Coronary artery (tissue), 2 donors: ENCODE data around the gene MB.
A peak's percentile ranks its signal among the peaks of the same experiment; 100 is the strongest.

Source experiments
- DNase-seq: peaks from one replicate; pipeline ENCODE4 v3.0.0-alpha.2; 2017; ENCODE audit warnings: low spot score
- H3K27ac ChIP-seq, 2 donors: fragments of 200-600 bp; sonication (generic); one replicate each; pipeline ENCODE4 v1.5.1; 2016 to 2019
- H3K4me3 ChIP-seq: fragments of 200-600 bp; sonication (generic); 2 replicates; pipeline ENCODE4 v1.5.1; 2016; ENCODE audit warnings: mild to moderate bottlenecking, moderate library complexity
- TF ChIP-seq, protein P1 (sequence below): fragments of 200-600 bp; sonication (generic); IDR thresholded peaks from one replicate; pipeline ENCODE4 v1.5.1; 2019; ENCODE audit warnings: antibody characterized with exemption

Gene MB

DNA sequence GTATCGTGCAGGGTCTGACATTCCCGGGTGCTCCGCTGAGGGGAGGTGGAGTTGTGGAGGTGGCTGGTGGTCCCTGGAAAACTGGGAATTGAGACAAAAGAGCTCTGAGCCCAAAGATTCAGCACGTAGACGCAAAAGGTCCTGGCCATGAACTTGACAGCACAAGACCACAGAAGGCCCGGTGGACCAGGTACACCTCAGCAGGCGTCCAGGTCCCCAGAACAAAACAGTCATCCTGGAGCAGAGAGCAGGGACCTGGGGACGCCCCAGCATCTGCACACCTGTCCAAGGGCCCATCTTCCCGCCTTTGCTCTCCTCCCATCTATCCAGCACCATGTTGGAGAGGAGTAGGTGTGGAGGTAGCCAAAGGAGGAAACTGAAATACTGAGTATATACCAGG is 13.8 kb upstream of the MB start:
- H3K27ac ChIP-seq: peak overlapping the region in 1 of 2 donors; percentile 84
- TF ChIP-seq, protein P1, sequence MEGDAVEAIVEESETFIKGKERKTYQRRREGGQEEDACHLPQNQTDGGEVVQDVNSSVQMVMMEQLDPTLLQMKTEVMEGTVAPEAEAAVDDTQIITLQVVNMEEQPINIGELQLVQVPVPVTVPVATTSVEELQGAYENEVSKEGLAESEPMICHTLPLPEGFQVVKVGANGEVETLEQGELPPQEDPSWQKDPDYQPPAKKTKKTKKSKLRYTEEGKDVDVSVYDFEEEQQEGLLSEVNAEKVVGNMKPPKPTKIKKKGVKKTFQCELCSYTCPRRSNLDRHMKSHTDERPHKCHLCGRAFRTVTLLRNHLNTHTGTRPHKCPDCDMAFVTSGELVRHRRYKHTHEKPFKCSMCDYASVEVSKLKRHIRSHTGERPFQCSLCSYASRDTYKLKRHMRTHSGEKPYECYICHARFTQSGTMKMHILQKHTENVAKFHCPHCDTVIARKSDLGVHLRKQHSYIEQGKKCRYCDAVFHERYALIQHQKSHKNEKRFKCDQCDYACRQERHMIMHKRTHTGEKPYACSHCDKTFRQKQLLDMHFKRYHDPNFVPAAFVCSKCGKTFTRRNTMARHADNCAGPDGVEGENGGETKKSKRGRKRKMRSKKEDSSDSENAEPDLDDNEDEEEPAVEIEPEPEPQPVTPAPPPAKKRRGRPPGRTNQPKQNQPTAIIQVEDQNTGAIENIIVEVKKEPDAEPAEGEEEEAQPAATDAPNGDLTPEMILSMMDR: no peak
- DNase-seq: no peak

GRCh38 chr22:35630387-35630793 is 13.3 kb upstream of the MB start:
- H3K4me3 ChIP-seq: no peak overlapping the region
- TF ChIP-seq, protein P1: no peak
- H3K27ac ChIP-seq: peak overlapping the region in 1 of 2 donors; percentile 84
- no peak for DNase-seq

More for the DNA sequence above, 13.8 kb upstream of the MB start:
- no peak overlapping the region for H3K4me3 ChIP-seq

GRCh38 chr22:35629406-35630216 is 12.5 kb upstream of the MB start:
- Histone ChIP-seq H3K4me3 (peak overlapping the region; percentile 3), H3K27ac (peak overlapping the region; percentile 69 to 84)
- TF ChIP-seq, protein P1: no peak
- DNase-seq: peak; percentile 94

DNA sequence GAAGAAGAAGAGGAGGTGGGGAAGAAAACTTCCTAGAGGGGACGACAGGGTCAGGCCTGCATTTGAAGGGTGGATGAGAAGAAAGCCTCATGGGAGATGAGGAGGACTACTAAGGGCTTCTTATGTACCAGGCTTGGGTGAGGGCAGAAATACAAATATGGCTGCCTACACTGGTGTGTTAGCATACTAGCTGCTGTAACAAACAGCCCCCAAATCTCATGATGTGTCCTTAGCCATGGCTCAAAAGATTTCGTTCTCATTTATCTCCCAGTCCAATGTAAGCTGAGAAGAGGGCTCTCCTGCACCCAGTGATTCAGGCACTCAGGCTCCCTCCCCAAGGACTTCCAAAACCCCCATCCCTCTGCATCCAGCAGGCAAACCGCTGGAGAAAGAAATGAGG is 11.6 kb upstream of the MB start:
- TF ChIP-seq, protein P1: no peak
- peak overlapping the region; percentile 69 to 84 for H3K27ac ChIP-seq
- DNase-seq: no peak
- no peak overlapping the region for H3K4me3 ChIP-seq

- Histone ChIP-seq H3K27ac (peak overlapping the region; percentile 74 to 83), H3K4me3 (peak overlapping the region; percentile 71)
- TF ChIP-seq, protein P1: peak; percentile 45
- peak; percentile 88 for DNase-seq
Measured at GRCh38 chr22:35627267-35628041, 10.3 kb upstream of the MB start.

- no peak for DNase-seq
- TF ChIP-seq, protein P1: no peak
- no peak overlapping the region for H3K27ac ChIP-seq
- H3K4me3 ChIP-seq: no peak overlapping the region
Measured at GRCh38 chr22:35625763-35626432, 8.8 kb upstream of the MB start.
